Left ventricle myocardium inferior (tissue), 1 donor: ENCODE data around the gene HSPA12B. TPM values are rescaled to one million over a fixed set of nuclear protein-coding genes. Genes with fewer than 3 reads are reported as not detected.

Experiments used
- DNase-seq: peaks from one replicate; pipeline ENCODE4 v3.0.0-alpha.2; 2020
- H3K27ac ChIP-seq: fragments of 200-600 bp; replicated peaks from 2 replicates; pipeline ENCODE4 v1.8.0; 2021
- H3K27me3 ChIP-seq: fragments of 200-600 bp; 2 replicates; pipeline ENCODE4 v1.8.0; 2021; ENCODE audit warnings: low read depth
- H3K36me3 ChIP-seq: fragments of 200-600 bp; 2 replicates; pipeline ENCODE4 v1.8.0; 2021
- H3K4me1 ChIP-seq: fragments of 200-600 bp; 2 replicates; pipeline ENCODE4 v1.8.0; 2021
- H3K4me3 ChIP-seq: fragments of 200-600 bp; 2 replicates; pipeline ENCODE4 v1.8.0; 2021; ENCODE audit warnings: mild to moderate bottlenecking, moderate library complexity
- H3K9me3 ChIP-seq: fragments of 200-600 bp; replicated peaks from 2 replicates; pipeline ENCODE4 v1.8.0; 2021
- CTCF ChIP-seq: fragments of 200-600 bp; IDR thresholded peaks from 2 replicates; pipeline ENCODE4 v1.8.0; 2021; ENCODE audit warnings: antibody characterized with exemption, mild to moderate bottlenecking, borderline replicate concordance
- intact Hi-C: fragments of 100-400 bp; cut with micrococcal nuclease; formaldehyde crosslinking; loops from one replicate; pipeline ENCODE4 v1.11.0; 2022
- total RNA-seq: library from RNA; stranded (reverse); fragmentation: NEBNext Ultra II Directional; extraction: Animal tissue kit (Norgen Biotek cat#: 25700); gene quantifications from one replicate; pipeline ENCODE4 v1.2.1, GENCODE V29; 2021
- donor health status: DM: no; HTN: yes; CAD: no; lungs with severe emphysema.

HSPA12B gene
- total RNA-seq, 1 donor from 2014 or later: 12.5 TPM

- peak overlapping the region; percentile 71 for H3K4me3 ChIP-seq
- intact Hi-C loops: no loop called here
- DNase-seq: no peak
- H3K4me1 ChIP-seq: peaks cover 40% of the 10 kb centered on the region
- no peak overlapping the region for H3K27ac ChIP-seq
- H3K9me3 ChIP-seq: no peaks in the 10 kb centered on the region
- no peaks in the 10 kb centered on the region for H3K27me3 ChIP-seq
- TF ChIP-seq CTCF: no peak
- H3K36me3 ChIP-seq: peaks cover 24% of the 10 kb centered on the region
These were observed 65.3 kb downstream of the HSPA12B start for GRCh38 chr20:3797592-3798372.

GRCh38 chr20:3798373-3798768 lies 65.9 kb downstream of the HSPA12B start:
- Histone ChIP-seq H3K27ac (no peak overlapping the region), H3K9me3 (no peaks in the 10 kb centered on the region), H3K36me3 (peaks cover 30% of the 10 kb centered on the region), H3K27me3 (no peaks in the 10 kb centered on the region), H3K4me1 (peaks cover 40% of the 10 kb centered on the region), H3K4me3 (no peak overlapping the region)
- no peak for TF ChIP-seq CTCF
- DNase-seq: no peak
- intact Hi-C loops: no loop called here

- peaks cover 35% of the 10 kb centered on the region for H3K36me3 ChIP-seq
- no peak for TF ChIP-seq CTCF
- DNase-seq: no peak
- H3K27ac ChIP-seq: no peak overlapping the region
- intact Hi-C loops: no loop called here
- H3K27me3 ChIP-seq: no peaks in the 10 kb centered on the region
- no peaks in the 10 kb centered on the region for H3K9me3 ChIP-seq
- no peak overlapping the region for H3K4me3 ChIP-seq
- H3K4me1 ChIP-seq: peaks cover 40% of the 10 kb centered on the region
These were observed 66.4 kb downstream of the HSPA12B start for GRCh38 chr20:3798908-3799248.

GRCh38 chr20:3800256-3800877 lies 67.9 kb downstream of the HSPA12B start:
- peaks cover 50% of the 10 kb centered on the region for H3K36me3 ChIP-seq
- no peak for DNase-seq
- intact Hi-C loops: no loop called here

GRCh38 chr20:3800878-3801260 lies 68.4 kb downstream of the HSPA12B start:
- Histone ChIP-seq H3K27me3 (no peaks in the 10 kb centered on the region), H3K9me3 (no peaks in the 10 kb centered on the region), H3K27ac (no peak overlapping the region), H3K36me3 (peaks cover 50% of the 10 kb centered on the region), H3K4me3 (no peak overlapping the region), H3K4me1 (peaks cover 31% of the 10 kb centered on the region)
- intact Hi-C loops: no loop called here
- DNase-seq: no peak
- no peak for TF ChIP-seq CTCF

More at GRCh38 chr20:3800256-3800877, 67.9 kb downstream of the HSPA12B start:
- Histone ChIP-seq H3K9me3 (no peaks in the 10 kb centered on the region), H3K27me3 (no peaks in the 10 kb centered on the region), H3K27ac (no peak overlapping the region), H3K4me1 (peaks cover 34% of the 10 kb centered on the region), H3K4me3 (no peak overlapping the region)
- no peak for TF ChIP-seq CTCF
